K562 (cell line): ENCODE results near the gene FIS1. TPM values are rescaled to one million over a fixed set of nuclear protein-coding genes. Genes with fewer than 3 reads are reported as not detected.

ENCODE experiments used
- CBX5 ChIP-seq: IDR thresholded peaks from 2 replicates; pipeline ENCODE4 v1.6.1; 2014; ENCODE audit warnings: low read depth, borderline replicate concordance
- IRF1 ChIP-seq: sonication (generic); formaldehyde crosslinking; IDR thresholded peaks from 2 replicates; pipeline ENCODE4 v1.8.0; 2022; ENCODE audit warnings: missing genetic modification reagents, mild to moderate bottlenecking, borderline replicate concordance
- KLF6 ChIP-seq: fragments of 250-450 bp; sonication (Bioruptor Pico); IDR thresholded peaks from 2 replicates; pipeline ENCODE4 v1.4.0; 2020; ENCODE audit warnings: mild to moderate bottlenecking, moderate library complexity, borderline replicate concordance
- NRF1 ChIP-seq, 2 experiments: fragments of 450-650 bp; IDR thresholded peaks in 1 of 2; conservative IDR thresholded peaks in 1 of 2; 2 replicates each; pipeline ENCODE4 v1.6.1; 2014; ENCODE audit warnings: mild to moderate bottlenecking in 2 of 2
- PHTF2 ChIP-seq: fragments of 250-450 bp; sonication (Bioruptor Pico); IDR thresholded peaks from 2 replicates; pipeline ENCODE4 v1.5.0; 2021; ENCODE audit warnings: mild to moderate bottlenecking
- RAD21 ChIP-seq, 2 experiments: fragments of 250-450 bp in 1 of 2; fragments of 450-650 bp in 1 of 2; sonication (Bioruptor Pico) in 1 of 2; formaldehyde crosslinking in 1 of 2; IDR thresholded peaks in 1 of 2; conservative IDR thresholded peaks in 1 of 2; 2 replicates each; pipeline versions ENCODE4 v1.4.0 to v1.8.0; 2020 to 2022; ENCODE audit warnings: mild to moderate bottlenecking in 2 of 2, moderate library complexity in 1 of 2
- RNF219 ChIP-seq: fragments of 250-450 bp; sonication (Bioruptor Pico); IDR thresholded peaks from 2 replicates; pipeline ENCODE4 v1.5.0; 2022; ENCODE audit warnings: mild to moderate bottlenecking
- SMAD2 ChIP-seq: fragments of 150-350 bp; IDR thresholded peaks from 2 replicates; pipeline ENCODE4 v1.6.1; 2014; ENCODE audit warnings: low read depth, mild to moderate bottlenecking, low read length
- SNRNP70 ChIP-seq: fragments of 200-400 bp; formaldehyde crosslinking; optimal IDR thresholded peaks from 2 replicates; pipeline ENCODE3; 2017; ENCODE audit warnings: low read depth, low read length
- ZBTB7A ChIP-seq: IDR thresholded peaks from 2 replicates; pipeline ENCODE4 v1.6.1; 2011; ENCODE audit warnings: low read depth, mild to moderate bottlenecking, low read length, moderate library complexity, borderline replicate concordance; ENCODE audit not compliant: control insufficient read depth
- ZFPM2 ChIP-seq: fragments of 250-450 bp; sonication (Bioruptor Pico); IDR thresholded peaks from 2 replicates; pipeline ENCODE4 v1.5.1; 2022; ENCODE audit warnings: mild to moderate bottlenecking
- ZNF318 ChIP-seq, 2 experiments: fragments of 450-650 bp; IDR thresholded peaks; 2 replicates each; pipeline ENCODE4 v1.6.1; 2016; ENCODE audit warnings: mild to moderate bottlenecking in 2 of 2, borderline replicate concordance in 1 of 2, low read depth in 1 of 2, moderate library complexity in 1 of 2
- ZNF354B ChIP-seq: fragments of 250-450 bp; sonication (Bioruptor Pico); IDR thresholded peaks from 2 replicates; pipeline ENCODE4 v1.4.0; 2020
- polyA plus RNA-seq, 8 experiments: library from polyadenylated mRNA; depleted of rRNA in 4 of 8; stranded (reverse) in 5 of 8; unstranded in 3 of 8; fragments of >200 nt; fragmentation: Nextera tagmentation in 2 of 8; fragmentation: Illumina TruSeq in 1 of 8; extraction: Ambion mirVana in 2 of 8; extraction: Trizol in 1 of 8; gene quantifications; 2 replicates each; pipeline versions ENCODE4 v1.2.1 to v1.2.3, GENCODE V29; 2011 to 2014; ENCODE audit warnings: inconsistent platforms in 1 of 8, missing spikeins in 1 of 8
- total RNA-seq, 7 experiments: library from RNA; depleted of rRNA in 6 of 7; stranded (reverse); fragments of >200 nt in 6 of 7; fragmentation: Illumina TruSeq in 2 of 7; extraction: Trizol in 2 of 7; gene quantifications; 2 replicates each; pipeline versions ENCODE4 v1.2.1 to v1.2.3, GENCODE V29; 2011 to 2021; ENCODE audit warnings: low replicate concordance in 1 of 7

FIS1 gene
- total and polyA plus RNA-seq, 9 of the 15 experiments (the other 6 are each of a cell fraction or from before 2014, with no cell fraction given): 86.0 to 257 (median 144) TPM

- no peak for TF ChIP-seq NRF1 (conservative IDR thresholded peaks at IDR 0.05 in 1 of 2, IDR thresholded peaks at IDR 0.05 in 1 of 2)
- TF ChIP-seq SMAD2: no peak
- no peak for TF ChIP-seq PHTF2 (CRISPR knock-in tag)
- no peak for TF ChIP-seq CBX5
- no peak for TF ChIP-seq IRF1 (CRISPR knock-in tag)
- TF ChIP-seq KLF6: no peak
- TF ChIP-seq ZNF354B (CRISPR knock-in tag): no peak
- TF ChIP-seq SNRNP70: no peak
- no peak for TF ChIP-seq ZNF318 (IDR thresholded peaks at IDR 0.05; ENCODE audit: borderline replicate concordance in 1 of 2, low read depth in 1 of 2)
- no peak for TF ChIP-seq ZBTB7A
- TF ChIP-seq RAD21 (CRISPR knock-in tag; conservative IDR thresholded peaks at IDR 0.05 in 1 of 2, IDR thresholded peaks at IDR 0.05 in 1 of 2): no peak
- no peak for TF ChIP-seq RNF219 (CRISPR knock-in tag)
- TF ChIP-seq ZFPM2 (CRISPR knock-in tag): no peak
These were observed 10.2 kb downstream of the FIS1 start (continued) for GRCh38 chr7:101234636-101235035.
